H9 (cell line): Measurements from ENCODE around the gene BMPR1A. TPM values are rescaled to one million over a fixed set of nuclear protein-coding genes. Genes with fewer than 3 reads are reported as not detected.

Experiments used
- DNase-seq: peaks from one replicate; pipeline ENCODE4 v3.0.0-alpha.2; 2017
- H2AFZ ChIP-seq: one replicate; pipeline ENCODE4 v1.6.1; 2013; ENCODE audit warnings: mild to moderate bottlenecking, low read length, control low read depth, moderate library complexity
- H2AK5ac ChIP-seq: 2 replicates; pipeline ENCODE4 v1.6.1; 2013; ENCODE audit warnings: low read length, control low read depth, mixed read lengths; ENCODE audit not compliant: insufficient read length
- H2BK120ac ChIP-seq: one replicate; pipeline ENCODE4 v1.6.1; 2013; ENCODE audit warnings: low read depth, mild to moderate bottlenecking, low read length, control low read depth, inconsistent platforms; ENCODE audit not compliant: poor library complexity, severe bottlenecking
- H2BK12ac ChIP-seq: 2 replicates; pipeline ENCODE4 v1.6.1; 2013; ENCODE audit warnings: low read length, control low read depth, mixed read lengths, low read depth; ENCODE audit not compliant: insufficient read length
- H2BK15ac ChIP-seq: 2 replicates; pipeline ENCODE4 v1.6.1; 2013; ENCODE audit warnings: low read depth, low read length, control low read depth
- H2BK20ac ChIP-seq: one replicate; pipeline ENCODE4 v1.6.1; 2013; ENCODE audit warnings: low read depth, mild to moderate bottlenecking, low read length, control low read depth, inconsistent platforms; ENCODE audit not compliant: poor library complexity, severe bottlenecking
- H2BK5ac ChIP-seq: 2 replicates; pipeline ENCODE4 v1.6.1; 2013; ENCODE audit warnings: low read length, control low read depth, mixed read lengths; ENCODE audit not compliant: insufficient read length
- H3K14ac ChIP-seq: 2 replicates; pipeline ENCODE4 v1.6.1; 2013; ENCODE audit warnings: low read length, control low read depth; ENCODE audit not compliant: insufficient read depth
- H3K18ac ChIP-seq: 2 replicates; pipeline ENCODE4 v1.6.1; 2013; ENCODE audit warnings: low read depth, mild to moderate bottlenecking, mixed read lengths, low read length, control low read depth; ENCODE audit not compliant: insufficient read length
- H3K23ac ChIP-seq: 2 replicates; pipeline ENCODE4 v1.6.1; 2013; ENCODE audit warnings: low read length, control low read depth, mixed read lengths, low read depth; ENCODE audit not compliant: insufficient read length
- H3K23me2 ChIP-seq: 2 replicates; pipeline ENCODE4 v1.6.1; 2013; ENCODE audit warnings: low read depth, mild to moderate bottlenecking, mixed read lengths, low read length, control low read depth; ENCODE audit not compliant: insufficient read length, poor library complexity, severe bottlenecking
- H3K27ac ChIP-seq: 2 replicates; pipeline ENCODE4 v1.5.1; 2013; ENCODE audit warnings: low read length, control low read depth, mixed read lengths, low read depth; ENCODE audit not compliant: insufficient read length
- H3K27me3 ChIP-seq: 2 replicates; pipeline ENCODE4 v1.6.1; 2013; ENCODE audit warnings: low read length, control low read depth, inconsistent platforms; ENCODE audit not compliant: insufficient read depth
- H3K4ac ChIP-seq: 2 replicates; pipeline ENCODE4 v1.6.1; 2013; ENCODE audit warnings: low read depth, mild to moderate bottlenecking, control low read depth, inconsistent platforms, low read length, moderate library complexity
- H3K4me1 ChIP-seq: 2 replicates; pipeline ENCODE4 v1.6.1; 2013; ENCODE audit warnings: low read length, control low read depth, inconsistent platforms; ENCODE audit not compliant: insufficient read depth
- H3K4me2 ChIP-seq: 2 replicates; pipeline ENCODE4 v1.6.1; 2013; ENCODE audit warnings: low read length, control low read depth, mixed read lengths; ENCODE audit not compliant: insufficient read length, insufficient read depth
- H3K56ac ChIP-seq: 2 replicates; pipeline ENCODE4 v1.6.1; 2013; ENCODE audit warnings: low read depth, mild to moderate bottlenecking, mixed read lengths, low read length, control low read depth; ENCODE audit not compliant: insufficient read length
- H3K79me1 ChIP-seq: 2 replicates; pipeline ENCODE4 v1.6.1; 2013; ENCODE audit warnings: low read depth, mild to moderate bottlenecking, moderate library complexity, low read length, control low read depth, inconsistent platforms; ENCODE audit not compliant: insufficient read depth, poor library complexity, severe bottlenecking
- H3K79me2 ChIP-seq: 2 replicates; pipeline ENCODE4 v1.6.1; 2013; ENCODE audit warnings: low read length, control low read depth, inconsistent platforms; ENCODE audit not compliant: insufficient read depth
- H3K9ac ChIP-seq: 2 replicates; pipeline ENCODE4 v1.6.1; 2013; ENCODE audit warnings: low read length, control low read depth, mixed read lengths; ENCODE audit not compliant: insufficient read length; ENCODE audit errors: extremely low read depth
- H3K9me3 ChIP-seq: one replicate; pipeline ENCODE4 v1.6.1; 2013; ENCODE audit warnings: low read depth, low read length, inconsistent platforms; ENCODE audit not compliant: control insufficient read depth
- H3T11ph ChIP-seq: one replicate; pipeline ENCODE4 v1.6.1; 2013; ENCODE audit warnings: mild to moderate bottlenecking, low read length, control low read depth, inconsistent platforms
- H4K20me1 ChIP-seq: one replicate; pipeline ENCODE4 v1.6.1; 2013; ENCODE audit not compliant: control insufficient read depth, insufficient read length, insufficient read depth
- H4K5ac ChIP-seq: 2 replicates; pipeline ENCODE4 v1.6.1; 2013; ENCODE audit warnings: low read depth, mild to moderate bottlenecking, mixed read lengths, low read length, control low read depth; ENCODE audit not compliant: insufficient read length
- H4K8ac ChIP-seq: replicated peaks from 2 replicates; pipeline ENCODE4 v1.6.1; 2013; ENCODE audit warnings: low read length, control low read depth, mixed read lengths, low read depth; ENCODE audit not compliant: insufficient read length
- H4K91ac ChIP-seq: 2 replicates; pipeline ENCODE4 v1.6.1; 2013; ENCODE audit warnings: low read depth, mild to moderate bottlenecking, moderate library complexity, mixed read lengths, low read length, control low read depth; ENCODE audit not compliant: insufficient read length
- H3K27ac Mint-ChIP-seq, 3 experiments: 2 replicates in 2 of 3; 3 replicates in 1 of 3; pipeline ENCODE4 v1.8.0; 2020 to 2021; ENCODE audit warnings: mixed read lengths in 3 of 3, mild to moderate bottlenecking in 1 of 3, moderate library complexity in 1 of 3
- H3K27me3 Mint-ChIP-seq: 2 replicates; pipeline ENCODE4 v1.8.0; 2021; ENCODE audit warnings: low read depth, mild to moderate bottlenecking, moderate library complexity, mixed read lengths
- H3K36me3 Mint-ChIP-seq, 3 experiments: 2 replicates in 2 of 3; 3 replicates in 1 of 3; pipeline ENCODE4 v1.8.0; 2020 to 2021; ENCODE audit warnings: low read depth in 3 of 3, mixed read lengths in 3 of 3; ENCODE audit not compliant: insufficient read depth in 1 of 3
- H3K4me1 Mint-ChIP-seq, 2 experiments: 2 replicates each; pipeline ENCODE4 v1.8.0; 2020; ENCODE audit warnings: mixed read lengths in 2 of 2
- H3K4me3 Mint-ChIP-seq, 2 experiments: 2 replicates in 1 of 2; 3 replicates in 1 of 2; pipeline ENCODE4 v1.8.0; 2020 to 2021; ENCODE audit warnings: mild to moderate bottlenecking in 2 of 2, mixed read lengths in 2 of 2, moderate library complexity in 1 of 2
- H3K9me3 Mint-ChIP-seq, 2 experiments: 2 replicates in 1 of 2; 3 replicates in 1 of 2; pipeline ENCODE4 v1.8.0; 2020; ENCODE audit warnings: mild to moderate bottlenecking in 2 of 2, mixed read lengths in 2 of 2, moderate library complexity in 1 of 2
- CTCF ChIP-seq: fragments of 200-600 bp; sonication (generic); conservative IDR thresholded peaks from 3 replicates; pipeline ENCODE4 v1.8.0; 2021; ENCODE audit warnings: antibody characterized with exemption, mild to moderate bottlenecking
- WGBS: extraction: QIAGEN DNeasy Blood & Tissue Kit; methylation state at CpG from one replicate; pipeline ENCODE4 v1.1.7; 2013; ENCODE audit warnings: missing lambda C conversion rate, low lambda C conversion rate, mixed read lengths; ENCODE audit not compliant: insufficient read length; ENCODE audit errors: extremely low coverage; 5-methylcytosine and 5-hydroxymethylcytosine counted together
- total RNA-seq: library from RNA; stranded (reverse); gene quantifications from 2 replicates; pipeline ENCODE4 v1.2.1, GENCODE V29; 2021

BMPR1A gene
- total RNA-seq, 1 experiment from 2014 or later, result 138 TPM

GRCh38 chr10:86855513-86855912 is 99.1 kb downstream of the BMPR1A start:
- H3K4ac ChIP-seq, result no peak overlapping the region
- no peaks in the 10 kb centered on the region for H3K79me1 ChIP-seq
- H3K56ac ChIP-seq, result no peak overlapping the region
- no peak overlapping the region for H3T11ph ChIP-seq
- Mint-ChIP-seq H3K27ac (peak overlapping the region; percentile 48 to 98 (median 66); a peak in 6 of 7 replicates), H3K9me3 (no peaks in the 10 kb centered on the region; a peak in 1 of 5 replicates), H3K4me1 (peaks cover 67 to 74% of the 10 kb centered on the region in 2 experiments), H3K27me3 (no peaks in the 10 kb centered on the region; the same call in 1 of the 2 replicates), H3K4me3 (no peak overlapping the region), H3K36me3 (peaks cover 16 to 31% (median 30%) of the 10 kb centered on the region in 3 experiments; a peak in 6 of 7 replicates)
- H2BK5ac ChIP-seq, result no peak overlapping the region
- H2AFZ ChIP-seq, result no peak overlapping the region
- H3K27me3 ChIP-seq, result no peaks in the 10 kb centered on the region
- WGBS, result no CpG with 5 or more reads among the region's 1 CpG
- no peaks in the 10 kb centered on the region for H3K9me3 ChIP-seq
- H3K4me2 ChIP-seq, result no peak overlapping the region
- H2BK12ac ChIP-seq, result no peak overlapping the region
- no peaks in the 10 kb centered on the region for H4K20me1 ChIP-seq
- H3K18ac ChIP-seq, result no peak overlapping the region
- no peak overlapping the region for H3K9ac ChIP-seq
- no peak overlapping the region for H2BK20ac ChIP-seq
- peaks cover 19% of the 10 kb centered on the region for H3K4me1 ChIP-seq
- H3K14ac ChIP-seq, result no peak overlapping the region
- no peak overlapping the region for H4K8ac ChIP-seq
- H2BK15ac ChIP-seq, result no peak overlapping the region
- no peak overlapping the region for H3K27ac ChIP-seq
- DNase-seq, result no peak
- H2BK120ac ChIP-seq, result no peak overlapping the region
- no peak overlapping the region for H4K91ac ChIP-seq
- H2AK5ac ChIP-seq, result no peak overlapping the region
- H4K5ac ChIP-seq, result no peak overlapping the region
- peaks cover 6% of the 10 kb centered on the region; the same call in 1 of the 2 replicates for H3K79me2 ChIP-seq
- TF ChIP-seq CTCF, result no peak
- no peak overlapping the region for H3K23ac ChIP-seq
- H3K23me2 ChIP-seq, result no peaks in the 10 kb centered on the region
